ENCODE data around the gene ARID1A.

DNA sequence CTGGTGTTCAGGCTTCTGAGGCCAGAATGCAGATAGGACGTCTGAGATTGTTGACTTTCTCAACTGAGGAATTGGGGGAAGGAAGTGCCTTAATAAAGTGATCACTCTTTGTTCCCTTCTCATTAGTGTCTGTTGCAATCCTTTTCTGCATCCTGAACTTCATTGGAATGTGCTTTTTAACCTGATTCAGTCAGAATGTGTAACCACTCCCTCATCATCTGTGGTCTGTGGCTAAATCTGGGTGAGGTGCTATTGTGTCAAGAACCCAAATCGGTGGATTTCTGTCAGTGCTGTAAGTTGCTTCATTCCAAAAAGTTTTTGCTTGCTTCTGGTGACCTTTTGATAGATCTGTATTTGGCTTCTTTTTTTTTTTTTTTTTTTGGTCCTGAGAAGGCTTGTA is 38.2 kb downstream of the ARID1A start:
- no peak for TF ChIP-seq GATA3 (IDR thresholded peaks at IDR 0.05; ENCODE audit: low read depth, low read length)
- no peak for TF ChIP-seq GATA2 (IDR thresholded peaks at IDR 0.05; ENCODE audit: low read depth, low read length)
